RWPE1 (cell line): Measurements from ENCODE around the gene ARID1A.
A peak's percentile ranks its signal among the peaks of the same experiment; 100 is the strongest.

Source experiments
- CTCF ChIA-PET: fragments of 350-600 bp; sonication (Branson Sonifier 250); formaldehyde crosslinking; extraction: SDS; loops from one replicate; lab custom pipeline; 2021; lab: Yijun Ruan, JAX
- POLR2A ChIA-PET: fragments of 400-600 bp; formaldehyde crosslinking; extraction: SDS; loops from one replicate; lab custom pipeline; 2020; ENCODE audit warnings: antibody characterized with exemption; ENCODE audit not compliant: low non-redundant PET; lab: Yijun Ruan, JAX
- DNase-seq: peaks from one replicate; pipeline ENCODE4 v3.0.0; 2012; ENCODE audit warnings: low spot score
- H3K27ac ChIP-seq: fragments of 450-650 bp; 2 replicates; pipeline ENCODE4 v1.5.1; 2017
- TF ChIP-seq, protein P1 (sequence below): fragments of 450-650 bp; conservative IDR thresholded peaks from 2 replicates; pipeline ENCODE4 v1.5.1; 2017; ENCODE audit warnings: low read depth, mild to moderate bottlenecking

The ARID1A gene

DNA sequence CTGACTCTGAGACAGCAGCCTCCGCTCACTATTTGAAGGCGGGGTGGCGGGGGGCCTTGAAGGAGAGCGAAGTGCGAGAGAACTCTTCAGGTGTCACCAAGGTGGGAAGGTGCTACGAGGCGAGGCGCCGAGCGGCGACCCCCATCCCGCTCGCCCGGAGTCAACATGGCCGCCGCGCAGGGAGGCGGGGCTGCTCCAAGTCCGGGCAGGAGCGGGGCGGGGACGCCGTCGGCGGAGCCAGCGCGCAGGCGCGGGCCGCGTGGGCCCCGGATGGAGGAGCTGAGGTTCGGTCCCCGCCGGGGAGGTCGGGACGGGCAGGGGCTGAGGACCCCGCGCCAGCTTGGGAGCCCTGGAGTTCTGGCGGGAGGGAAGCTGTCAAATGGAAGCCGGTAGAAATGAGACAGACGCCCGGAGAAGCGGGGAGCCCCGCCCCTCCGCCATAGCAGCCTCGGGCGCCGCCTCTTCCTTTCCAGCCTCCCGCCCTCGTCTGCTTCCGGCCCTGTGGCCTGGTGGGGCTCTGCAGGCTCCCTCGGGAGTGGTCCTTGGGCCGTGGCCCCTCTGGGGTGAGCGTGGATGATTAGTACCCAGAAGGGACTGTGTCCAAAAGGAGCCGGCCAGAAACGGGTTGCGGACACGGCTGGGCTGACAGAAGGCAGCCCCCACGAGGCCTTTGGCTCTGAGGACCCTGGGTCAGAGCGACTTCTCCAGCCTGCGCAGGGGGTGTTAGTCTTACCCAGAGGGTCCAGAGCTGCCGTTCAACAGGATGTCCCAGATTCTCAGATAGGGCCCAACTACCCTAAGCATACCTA lies 92.1 kb downstream of the ARID1A start, which contains the start of gene PIGV:
Gene PIGV, plus strand, starts transcription at position 245 of the 809 bp plus-strand sequence. CDS start 2,866 bp downstream, outside the sequence.
- DNase-seq, result peak; percentile 92
- H3K27ac ChIP-seq, result peak within 1 kb of the TSS; percentile 98
- TF ChIP-seq, protein P1, sequence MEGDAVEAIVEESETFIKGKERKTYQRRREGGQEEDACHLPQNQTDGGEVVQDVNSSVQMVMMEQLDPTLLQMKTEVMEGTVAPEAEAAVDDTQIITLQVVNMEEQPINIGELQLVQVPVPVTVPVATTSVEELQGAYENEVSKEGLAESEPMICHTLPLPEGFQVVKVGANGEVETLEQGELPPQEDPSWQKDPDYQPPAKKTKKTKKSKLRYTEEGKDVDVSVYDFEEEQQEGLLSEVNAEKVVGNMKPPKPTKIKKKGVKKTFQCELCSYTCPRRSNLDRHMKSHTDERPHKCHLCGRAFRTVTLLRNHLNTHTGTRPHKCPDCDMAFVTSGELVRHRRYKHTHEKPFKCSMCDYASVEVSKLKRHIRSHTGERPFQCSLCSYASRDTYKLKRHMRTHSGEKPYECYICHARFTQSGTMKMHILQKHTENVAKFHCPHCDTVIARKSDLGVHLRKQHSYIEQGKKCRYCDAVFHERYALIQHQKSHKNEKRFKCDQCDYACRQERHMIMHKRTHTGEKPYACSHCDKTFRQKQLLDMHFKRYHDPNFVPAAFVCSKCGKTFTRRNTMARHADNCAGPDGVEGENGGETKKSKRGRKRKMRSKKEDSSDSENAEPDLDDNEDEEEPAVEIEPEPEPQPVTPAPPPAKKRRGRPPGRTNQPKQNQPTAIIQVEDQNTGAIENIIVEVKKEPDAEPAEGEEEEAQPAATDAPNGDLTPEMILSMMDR, result no peak
- ChIA-PET CTCF (interaction anchor here (0.6 to 5.2 kb wide), 8 partner anchors 13 to 249 kb away, joined by 3 to 96 read pairs (median 4); no protein-coding TSS in a partner anchor), POLR2A (interaction anchor here (0.6 to 1.6 kb wide), 4 partner anchors 9 to 175 kb away, joined by 3 to 5 read pairs (median 4); no protein-coding TSS in a partner anchor)

DNA sequence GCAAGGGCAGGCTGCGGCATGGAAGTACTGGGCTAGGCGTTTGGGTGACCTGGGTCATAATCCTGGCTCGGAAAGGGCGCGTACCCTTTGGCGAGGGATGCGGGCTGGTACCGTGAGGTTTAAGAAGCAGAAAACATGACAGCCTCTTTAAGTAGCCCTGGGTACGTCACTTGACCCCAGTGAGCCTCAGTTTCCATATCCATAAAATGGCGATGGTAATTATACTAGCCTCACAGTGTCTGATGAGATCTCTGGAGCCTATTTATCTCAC lies 92.6 kb downstream of the ARID1A start:
- TF ChIP-seq, protein P1, result no peak
- POLR2A ChIA-PET, result interaction anchor here (1.0 to 1.6 kb wide), 2 partner anchors 10 to 95 kb away, joined by 4 to 5 read pairs; no protein-coding TSS in a partner anchor
- peak overlapping the region; percentile 98 for H3K27ac ChIP-seq
- CTCF ChIA-PET, result interaction anchor here (0.6 to 5.2 kb wide), 20 partner anchors 13 to 946 kb away, joined by 3 to 96 read pairs (median 3); no protein-coding TSS in a partner anchor
- no peak for DNase-seq

DNA sequence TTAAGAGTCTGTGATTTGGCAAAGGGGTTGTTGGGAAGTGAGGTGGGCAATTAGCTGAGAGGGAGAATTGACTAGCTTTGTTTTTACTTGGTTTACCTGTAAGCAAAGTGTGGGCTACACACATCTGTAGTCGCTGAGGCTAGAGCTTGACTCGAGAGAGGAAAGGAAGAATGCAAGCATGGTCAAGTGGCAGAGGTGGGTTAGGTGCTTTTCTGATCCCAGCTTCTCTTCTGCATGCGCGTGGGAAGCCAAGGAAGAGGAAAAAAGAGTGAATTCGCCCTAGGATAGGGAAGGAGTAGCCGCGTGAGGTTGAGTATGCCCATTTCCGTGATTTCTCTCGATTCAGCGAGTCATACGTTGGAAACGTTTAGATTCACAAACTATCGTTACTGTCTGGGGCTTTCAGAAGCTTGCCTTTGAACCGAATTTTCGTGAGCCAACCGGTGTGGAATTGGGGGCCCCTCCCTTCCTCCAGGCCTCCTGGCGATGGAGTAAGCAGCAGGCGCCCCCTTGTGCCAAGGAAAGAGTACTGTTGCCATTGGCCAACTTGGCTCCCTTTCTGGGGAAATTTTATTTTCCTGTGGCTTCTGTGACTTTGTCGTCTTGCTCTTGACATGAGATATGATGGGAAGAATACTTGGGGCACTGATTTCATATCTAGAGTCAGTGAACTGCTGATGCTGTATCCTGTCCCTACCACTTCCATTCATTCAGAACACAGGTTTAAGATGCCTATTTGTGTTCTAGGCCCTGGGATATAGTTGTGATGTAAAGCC lies 93.2 kb downstream of the ARID1A start:
- ChIA-PET CTCF (interaction anchor here (0.6 to 5.2 kb wide), 20 partner anchors 12 to 947 kb away, joined by 3 to 96 read pairs (median 3); no protein-coding TSS in a partner anchor), POLR2A (interaction anchor here (0.9 to 1.6 kb wide), 3 partner anchors 11 to 111 kb away, joined by 3 to 5 read pairs (median 4); no protein-coding TSS in a partner anchor)
- H3K27ac ChIP-seq, result peak overlapping the region; percentile 98
- TF ChIP-seq, protein P1, result peak; percentile 93
- peak; percentile 89 for DNase-seq

DNA sequence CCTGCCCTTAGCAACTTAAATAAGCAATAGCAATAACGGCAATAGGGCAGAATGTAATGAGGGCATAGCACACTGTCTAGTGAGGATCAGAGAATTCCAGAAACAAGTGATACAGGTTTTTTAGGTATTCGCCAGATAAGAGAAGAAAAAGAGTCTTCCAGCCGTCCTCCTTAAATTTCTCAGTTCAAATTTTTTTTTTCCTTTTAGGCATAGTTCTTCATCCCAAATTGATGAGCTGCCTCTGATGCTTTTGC lies 93.7 kb downstream of the ARID1A start:
- TF ChIP-seq, protein P1, result no peak
- H3K27ac ChIP-seq, result no peak overlapping the region
- ChIA-PET CTCF (interaction anchor here (0.6 to 5.2 kb wide), 12 partner anchors 21 to 290 kb away, joined by 3 to 96 read pairs (median 4); partner anchors contain the start of gene SFN), POLR2A (interaction anchor here (0.9 kb wide), 1 partner anchor 112 kb away, joined by 3 read pairs; no protein-coding TSS in a partner anchor)
- DNase-seq, result no peak

DNA sequence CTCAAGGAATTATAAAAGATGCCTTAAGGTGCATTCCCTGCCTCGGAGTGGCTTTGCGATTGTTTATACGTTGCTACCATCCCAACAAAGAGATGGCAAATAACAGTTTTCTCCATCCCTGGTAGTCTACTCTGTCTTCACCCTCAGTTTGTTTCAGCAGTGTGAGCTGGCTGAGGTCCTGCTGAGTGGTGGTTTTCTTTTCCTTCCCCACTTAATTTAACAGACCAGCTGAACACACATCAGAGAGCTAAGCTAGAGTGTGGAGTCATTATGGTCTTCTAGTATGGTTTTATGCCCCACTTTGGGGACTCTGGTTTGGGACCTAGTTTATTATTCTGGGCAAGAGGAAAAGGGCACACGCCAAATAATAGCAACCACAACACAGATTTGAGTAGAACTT lies 94.1 kb downstream of the ARID1A start:
- ChIA-PET POLR2A (no interaction called here), CTCF (interaction anchor here (0.6 to 5.2 kb wide), 12 partner anchors 13 to 204 kb away, joined by 3 to 96 read pairs (median 4); partner anchors contain the start of gene SFN)
- DNase-seq, result no peak
- no peak overlapping the region for H3K27ac ChIP-seq
- TF ChIP-seq, protein P1, result no peak

DNA sequence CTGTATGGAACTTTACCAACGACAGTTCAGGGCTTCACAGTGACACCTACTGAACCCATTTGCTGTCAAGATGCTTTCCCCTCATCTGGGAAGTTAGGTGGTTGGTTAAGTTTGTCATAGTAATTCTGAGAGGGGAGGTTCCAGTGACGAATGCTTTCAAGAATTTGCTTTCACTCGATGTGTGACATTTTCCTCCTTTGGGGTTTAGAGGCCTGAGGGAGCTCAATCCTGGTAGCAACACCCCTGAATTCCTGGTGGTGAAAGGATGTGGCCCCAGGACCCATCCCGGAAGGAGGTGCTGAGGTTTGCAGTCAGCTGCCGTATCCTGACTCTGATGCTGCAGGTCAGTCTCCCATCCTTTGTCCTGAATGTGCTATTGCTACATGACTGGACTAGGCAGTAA lies 94.7 kb downstream of the ARID1A start:
- no peak overlapping the region for H3K27ac ChIP-seq
- DNase-seq, result no peak
- CTCF ChIA-PET, result interaction anchor here (0.6 to 5.2 kb wide), 6 partner anchors 19 to 190 kb away, joined by 3 to 96 read pairs (median 4); no protein-coding TSS in a partner anchor
- POLR2A ChIA-PET, result no interaction called here
- TF ChIP-seq, protein P1, result no peak
